Dermis blood vessel endothelial cell (primary cell): ENCODE measurements around the gene PRICKLE2. TPM values are rescaled to one million over a fixed set of nuclear protein-coding genes. Genes with fewer than 3 reads are reported as not detected.

Source experiments
- DNase-seq: peaks from one replicate; pipeline ENCODE4 v3.0.0; 2010
- total RNA-seq: library from RNA; depleted of rRNA; stranded (reverse); fragments of >200 nt; gene quantifications from 2 replicates; pipeline ENCODE4 v1.2.3, GENCODE V29; 2014

PRICKLE2 gene
- total RNA-seq, 1 donor from 2014 or later: 3.2 TPM

DNA sequence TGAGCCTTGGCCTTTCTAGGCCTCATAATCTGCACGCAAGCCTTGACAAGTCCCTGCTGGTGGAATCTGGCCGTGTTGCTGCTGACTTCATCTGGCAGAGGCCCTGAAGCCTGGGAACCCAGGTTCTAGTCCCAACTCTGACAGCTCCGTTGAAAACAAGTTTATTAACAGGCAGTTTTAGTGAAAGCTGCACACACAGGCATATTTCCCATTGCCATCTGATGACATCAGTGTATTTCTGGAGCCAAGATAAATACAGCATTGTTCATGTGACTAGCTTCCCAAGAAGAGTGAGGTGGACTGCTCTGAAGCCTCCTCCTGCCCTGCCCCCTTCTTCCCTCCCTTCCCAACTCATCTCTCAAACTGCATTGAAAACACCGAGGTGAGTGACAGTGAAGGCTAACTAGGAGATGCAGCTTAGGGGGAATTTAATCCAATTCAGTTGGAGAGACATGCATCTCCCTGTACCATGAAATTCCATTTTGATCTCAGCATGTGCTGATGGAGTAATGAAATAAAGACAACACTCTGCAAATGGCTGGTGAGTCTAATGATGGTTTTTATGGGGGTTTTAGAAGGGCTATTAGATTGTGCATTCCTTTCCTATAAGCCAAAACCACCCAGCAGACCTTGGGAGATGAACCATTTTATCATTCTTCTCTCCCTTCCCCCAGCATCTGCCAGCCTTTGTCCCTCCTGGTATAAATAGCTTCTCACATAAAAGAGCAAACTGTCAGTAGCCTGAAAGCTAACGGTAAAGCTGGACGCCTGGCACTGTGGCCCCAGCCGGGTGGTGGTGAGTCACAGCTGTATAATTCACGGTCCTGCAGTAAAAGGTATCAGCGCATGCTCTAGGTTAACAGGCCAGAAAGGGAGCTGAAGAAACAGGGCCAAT, 38.0 kb downstream of the PRICKLE2 start:
- DNase-seq: peak; percentile 96

DNA sequence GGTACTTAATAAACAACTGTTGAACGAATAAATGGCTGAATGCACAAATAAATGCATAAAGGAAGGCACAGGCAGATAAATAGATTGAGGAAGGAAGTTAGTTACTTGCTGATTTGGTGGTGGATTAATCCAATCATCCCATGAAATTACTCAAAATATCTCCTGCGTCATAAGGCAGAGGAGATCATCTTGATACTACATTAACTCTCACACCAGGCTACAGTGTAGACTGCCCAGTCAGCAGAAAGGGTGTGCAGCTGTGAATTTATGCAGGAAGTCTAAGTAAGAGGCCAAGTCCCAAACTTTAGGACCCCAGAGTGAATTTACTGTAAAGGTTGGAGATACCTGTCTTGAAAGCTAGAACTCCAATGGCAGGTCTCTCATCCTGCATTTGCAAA, 38.6 kb downstream of the PRICKLE2 start:
- no peak for DNase-seq

DNA sequence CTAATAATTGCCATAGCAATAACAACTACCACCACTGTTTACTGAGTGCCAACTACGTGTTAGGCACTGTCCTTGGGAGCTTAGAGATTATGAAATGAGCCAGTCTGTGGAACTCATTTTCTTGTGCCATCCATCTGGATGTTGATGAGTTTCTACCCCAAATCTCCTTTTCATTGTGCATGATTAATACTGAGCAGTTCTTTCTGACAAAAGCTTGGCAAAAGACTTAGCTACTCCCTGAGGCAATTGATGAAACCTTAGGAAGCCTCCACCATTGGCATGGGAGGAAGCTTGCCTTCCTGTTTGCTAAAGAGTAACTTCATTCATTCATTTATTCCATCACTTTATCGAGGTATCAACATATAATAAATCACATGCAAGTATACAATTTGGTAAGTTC, 39.8 kb downstream of the PRICKLE2 start:
- DNase-seq: no peak

DNA sequence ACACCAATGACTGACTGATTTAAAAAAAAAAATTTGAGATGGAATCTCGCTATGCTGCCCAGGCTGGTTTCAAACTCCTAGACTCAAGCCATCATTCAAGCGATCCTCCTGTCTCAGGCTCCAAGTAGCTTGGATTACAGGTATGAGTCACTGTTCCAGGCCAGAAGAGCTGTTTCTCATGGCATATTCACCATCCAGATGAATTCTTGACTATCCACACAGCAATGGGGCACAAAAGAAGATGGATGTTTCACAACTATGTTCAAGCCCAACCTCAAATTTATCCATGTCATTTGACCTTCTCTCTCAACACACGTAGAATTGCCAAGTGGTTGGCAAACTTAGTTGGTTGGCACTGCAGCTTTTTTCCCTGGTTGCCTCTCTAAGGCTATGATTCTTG, 40.6 kb downstream of the PRICKLE2 start:
- DNase-seq: no peak

DNA sequence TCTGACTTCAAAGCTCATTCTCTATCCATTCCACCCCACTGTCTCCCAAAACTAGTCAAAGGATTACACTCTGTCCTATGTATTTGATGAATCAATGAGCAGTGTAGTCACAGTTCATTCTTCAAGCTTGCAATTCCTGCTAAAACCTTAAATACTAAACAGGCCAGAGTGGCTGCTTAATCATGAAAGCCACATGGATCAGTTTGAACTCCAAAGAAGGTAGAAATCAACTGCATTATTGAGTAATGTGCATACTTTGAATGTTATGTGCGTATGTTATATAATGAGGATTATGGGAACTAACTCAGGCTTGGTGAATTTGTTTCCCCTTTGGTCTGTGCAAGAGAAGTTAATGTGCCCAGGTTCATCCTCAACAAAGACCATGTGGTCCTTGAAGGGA, 45.4 kb downstream of the PRICKLE2 start:
- DNase-seq: no peak

DNA sequence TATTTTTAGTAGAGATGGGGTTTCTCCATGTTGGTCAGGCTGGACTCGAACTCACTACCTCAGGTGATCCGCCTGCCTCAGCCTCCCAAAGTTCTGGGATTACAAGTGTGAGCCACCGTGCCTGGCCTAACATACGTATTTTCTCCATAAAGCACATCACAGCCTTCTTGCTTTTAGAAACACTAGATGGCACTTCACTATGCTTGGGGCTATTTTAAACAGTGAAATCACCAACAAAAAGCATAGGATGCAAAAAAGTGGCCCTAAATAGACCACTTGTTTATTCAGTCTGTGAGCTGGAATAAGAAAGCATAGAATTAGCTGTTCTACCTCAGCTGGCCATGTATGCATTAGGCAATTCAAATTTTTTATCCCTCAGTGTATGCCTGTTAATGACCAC, 46.0 kb downstream of the PRICKLE2 start:
- peak; percentile 7 for DNase-seq

DNA sequence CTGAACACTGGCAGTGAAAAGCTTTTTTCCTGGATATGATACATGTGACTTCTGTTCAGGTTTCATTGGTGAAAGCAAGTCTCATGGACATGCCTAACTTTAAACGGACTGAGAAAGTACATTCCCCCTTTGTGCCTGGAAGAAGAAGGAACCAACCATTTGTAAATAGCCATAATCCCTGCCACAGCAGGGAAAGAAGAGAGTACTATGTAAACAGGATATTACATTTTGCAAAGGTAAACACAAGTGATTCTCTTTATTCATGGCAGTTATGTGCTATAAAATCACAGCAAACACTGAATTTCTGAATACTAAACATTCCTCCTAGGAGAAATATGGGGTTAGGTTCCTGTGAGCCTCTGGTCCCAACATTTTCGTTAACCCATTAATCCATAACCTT, 46.8 kb downstream of the PRICKLE2 start:
- no peak for DNase-seq

DNA sequence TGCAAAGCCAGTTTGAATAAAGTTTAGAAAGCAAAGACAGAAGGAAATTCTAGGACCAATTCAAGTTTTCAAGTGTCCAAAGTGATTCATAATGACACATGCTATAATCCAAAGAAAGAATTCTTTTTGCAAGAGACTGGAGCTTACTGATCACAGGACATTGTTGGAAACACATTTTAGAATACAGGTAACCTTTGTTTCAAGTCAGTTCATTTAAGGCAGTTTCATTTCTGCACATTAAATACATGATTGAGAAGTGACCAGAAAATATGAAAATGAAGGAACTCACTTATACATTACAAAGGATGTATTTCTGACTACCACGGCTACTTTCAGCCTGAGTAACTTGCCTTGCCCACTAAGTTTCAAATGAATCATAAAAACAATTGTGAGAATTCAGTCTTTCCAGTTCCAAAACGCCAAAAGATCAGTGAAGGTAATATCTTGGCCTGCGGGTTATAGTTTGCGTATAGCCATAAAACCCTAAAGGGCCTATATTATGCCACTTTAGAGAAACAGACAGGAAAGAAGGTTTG, 48.7 kb downstream of the PRICKLE2 start:
- no peak for DNase-seq

DNA sequence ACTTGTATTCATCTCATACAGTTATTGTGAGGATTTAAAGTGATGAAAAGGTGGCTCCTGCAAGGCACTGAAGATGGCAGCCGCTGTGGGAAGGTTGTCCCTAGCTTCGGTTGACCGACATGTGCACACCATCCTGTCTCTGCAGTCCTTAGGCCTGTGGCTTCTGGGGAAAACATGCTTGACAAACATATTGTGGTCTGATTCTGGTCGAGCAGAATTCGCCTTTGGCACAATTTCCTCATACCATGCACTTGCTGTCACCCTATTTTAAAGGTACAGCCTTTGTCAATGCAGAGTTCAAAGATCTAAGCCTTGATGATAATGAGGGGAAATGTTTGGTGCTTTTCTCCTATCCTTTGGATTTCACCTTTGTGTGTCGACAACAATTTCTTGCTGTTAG, 50.9 kb downstream of the PRICKLE2 start:
- no peak for DNase-seq

DNA sequence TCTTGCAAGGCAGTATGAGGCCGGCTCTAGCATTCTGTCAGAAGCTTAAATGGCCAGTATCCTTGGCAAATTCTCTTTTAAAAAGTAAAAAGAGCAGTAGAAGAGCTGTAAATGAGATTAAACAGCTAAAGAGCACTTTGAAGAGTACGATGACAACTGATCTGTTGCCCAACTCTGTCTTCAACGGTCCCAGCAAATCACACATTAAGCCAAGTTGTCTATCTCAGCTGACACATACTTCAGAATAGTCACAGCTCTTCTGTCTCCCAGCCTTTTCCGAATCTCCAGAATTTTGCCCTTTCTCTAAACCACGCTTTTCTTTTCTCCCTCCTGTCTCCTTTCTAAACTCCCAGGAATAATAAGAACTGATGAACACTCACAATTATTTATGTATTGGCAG, 51.7 kb downstream of the PRICKLE2 start:
- no peak for DNase-seq

DNA sequence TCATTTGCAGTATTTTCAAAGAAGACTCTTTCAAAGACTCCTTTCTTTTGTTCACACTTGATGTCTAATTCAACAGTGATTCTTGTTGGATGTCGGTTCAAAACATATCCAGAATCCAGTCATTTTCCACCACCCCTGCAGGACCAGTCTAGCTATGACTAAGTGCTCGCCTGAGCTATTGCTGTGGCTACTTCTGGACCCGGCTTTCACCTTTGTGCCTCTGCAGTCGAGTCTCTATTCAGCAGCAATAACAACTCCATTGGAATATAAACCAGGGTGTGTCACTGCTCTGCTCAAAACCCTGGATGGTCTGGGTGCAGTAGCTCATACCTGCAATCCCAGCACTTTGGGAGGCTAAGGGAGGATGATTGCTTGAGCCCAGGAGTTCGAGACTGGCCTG, 55.0 kb downstream of the PRICKLE2 start:
- no peak for DNase-seq

DNA sequence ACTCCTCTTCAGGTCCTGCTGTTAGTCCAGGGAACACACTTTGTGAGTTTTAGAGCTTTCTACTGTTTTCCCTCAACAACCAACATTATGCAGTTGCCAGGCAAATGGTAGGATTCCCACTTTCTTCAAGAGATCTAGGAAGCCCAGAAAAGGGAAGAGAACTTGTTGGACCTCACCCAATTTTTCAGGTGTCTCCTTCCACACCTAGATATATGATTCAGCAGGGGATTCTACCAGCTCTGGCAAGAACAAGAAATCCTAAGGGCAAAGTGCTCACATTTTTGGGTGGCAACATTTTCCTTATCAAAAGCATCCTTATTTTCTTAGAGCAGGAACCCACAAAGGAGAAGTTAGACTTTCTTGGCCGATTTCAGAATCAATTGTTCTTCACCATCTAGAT, 57.4 kb downstream of the PRICKLE2 start:
- DNase-seq: no peak

DNA sequence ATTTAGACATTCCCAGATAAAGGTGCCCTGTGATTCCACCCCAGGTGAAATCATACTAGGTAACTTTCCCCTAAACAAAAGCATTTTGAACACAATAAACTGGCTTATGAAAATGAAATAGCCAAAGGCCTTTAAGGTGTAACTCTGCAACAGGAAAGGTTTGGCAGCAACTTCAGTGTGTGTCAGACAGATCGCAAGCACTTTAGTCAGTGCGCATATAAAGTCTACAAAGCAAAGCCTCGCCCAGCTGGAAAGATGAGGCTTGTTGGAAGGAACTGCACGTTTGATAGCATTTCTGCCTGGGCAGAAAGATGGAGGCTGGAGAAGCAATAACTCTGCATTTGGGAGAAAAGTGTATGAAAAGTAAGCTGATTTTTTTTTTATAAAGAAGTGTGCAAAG, 57.9 kb downstream of the PRICKLE2 start:
- DNase-seq: no peak

DNA sequence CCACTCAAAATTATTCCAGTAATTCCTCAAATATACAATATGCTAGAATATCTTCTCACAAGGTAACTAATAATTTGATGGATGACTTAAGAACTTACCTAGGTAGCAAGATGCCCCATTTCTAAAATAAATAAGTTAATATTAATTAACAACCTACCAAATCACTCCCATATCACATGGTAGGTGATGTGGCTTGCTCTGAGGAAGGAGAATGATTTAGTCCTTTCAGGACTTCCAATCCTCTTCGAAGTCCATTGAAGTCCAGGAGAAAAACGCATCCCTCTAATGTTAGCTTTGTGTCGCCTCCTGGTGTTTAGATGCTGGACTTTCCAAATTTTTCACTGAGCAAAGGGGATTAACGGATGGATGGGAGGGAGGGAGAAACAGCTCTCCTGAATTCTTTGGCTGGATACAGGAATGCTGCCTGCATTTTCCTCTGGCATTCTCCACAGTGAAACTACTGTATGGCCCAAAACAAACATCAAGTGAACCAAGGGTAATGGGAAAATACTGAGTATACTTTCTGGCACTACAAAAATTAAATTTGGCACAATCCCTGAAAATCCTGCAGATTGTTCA, 58.6 kb downstream of the PRICKLE2 start:
- DNase-seq: no peak

DNA sequence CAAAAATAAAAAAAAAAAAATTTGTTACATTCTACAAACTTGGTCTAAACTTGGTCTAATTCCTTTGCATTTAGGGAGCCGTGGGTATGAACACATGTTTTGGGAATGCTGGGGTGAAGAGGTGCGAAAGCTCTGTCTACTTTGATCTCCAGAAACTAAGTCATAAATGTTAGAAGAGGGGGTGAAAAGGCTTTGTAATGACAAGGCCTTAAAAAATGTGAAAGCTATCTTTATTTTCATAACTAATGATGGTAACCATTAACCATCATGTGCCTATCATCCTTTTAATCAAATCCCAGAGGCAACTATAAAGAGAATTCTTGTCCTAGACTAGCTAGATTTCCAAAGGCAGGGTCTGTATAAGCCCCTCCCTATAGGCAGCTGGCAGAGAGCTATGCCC, 60.9 kb downstream of the PRICKLE2 start:
- no peak for DNase-seq

DNA sequence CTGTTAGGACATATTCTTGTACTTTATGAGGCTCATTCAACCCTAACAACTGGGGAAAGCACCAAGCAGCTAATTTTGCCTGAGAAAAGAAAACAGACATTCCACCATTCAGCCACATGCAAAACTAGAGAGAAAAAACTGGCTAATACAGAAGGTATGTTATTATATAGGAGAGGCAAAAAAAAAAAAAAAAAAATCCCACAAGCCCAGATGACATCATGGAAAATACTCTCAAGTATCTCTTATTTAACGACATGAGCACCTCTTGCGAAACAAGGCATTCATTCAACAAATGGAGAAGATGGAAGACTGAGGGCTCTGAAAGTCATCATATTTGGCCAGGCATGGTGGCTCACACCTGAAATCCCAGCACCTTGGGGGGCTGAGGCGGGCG, 61.5 kb downstream of the PRICKLE2 start:
- DNase-seq: no peak

DNA sequence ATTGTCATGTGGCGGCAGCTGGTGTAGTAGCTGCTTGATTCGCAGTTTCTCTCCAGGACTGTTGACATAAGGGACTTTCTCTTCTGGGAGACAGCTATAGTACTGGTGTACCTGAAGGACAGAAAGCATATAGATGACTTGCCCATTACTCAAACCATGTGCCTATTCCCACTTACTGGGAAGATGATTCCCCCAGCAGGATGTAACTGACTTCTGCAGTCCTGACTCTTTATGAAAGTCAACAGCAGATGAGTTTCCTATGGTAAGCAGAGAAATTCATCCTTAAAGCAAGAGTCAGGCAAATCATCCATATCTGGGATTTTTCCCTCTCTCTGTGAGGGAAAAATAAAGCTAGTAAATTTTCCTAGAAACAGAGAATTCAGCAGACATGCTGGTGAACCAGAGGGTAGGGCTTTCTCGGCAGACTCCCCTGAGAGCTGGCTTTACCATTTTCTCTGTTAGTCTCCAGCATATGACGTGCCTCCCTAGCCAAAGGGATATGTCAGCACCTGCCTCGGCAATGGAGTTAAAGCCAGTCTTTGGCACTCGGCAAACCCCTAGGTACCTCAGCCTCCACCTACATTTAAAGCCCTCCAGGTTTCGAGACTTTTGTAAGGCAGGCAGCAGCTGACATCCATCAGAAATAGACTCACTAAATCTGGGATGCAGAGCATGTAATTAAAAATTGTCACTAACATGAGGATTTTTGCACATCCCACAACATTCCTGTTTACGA, 62.1 kb downstream of the PRICKLE2 start:
- DNase-seq: no peak

DNA sequence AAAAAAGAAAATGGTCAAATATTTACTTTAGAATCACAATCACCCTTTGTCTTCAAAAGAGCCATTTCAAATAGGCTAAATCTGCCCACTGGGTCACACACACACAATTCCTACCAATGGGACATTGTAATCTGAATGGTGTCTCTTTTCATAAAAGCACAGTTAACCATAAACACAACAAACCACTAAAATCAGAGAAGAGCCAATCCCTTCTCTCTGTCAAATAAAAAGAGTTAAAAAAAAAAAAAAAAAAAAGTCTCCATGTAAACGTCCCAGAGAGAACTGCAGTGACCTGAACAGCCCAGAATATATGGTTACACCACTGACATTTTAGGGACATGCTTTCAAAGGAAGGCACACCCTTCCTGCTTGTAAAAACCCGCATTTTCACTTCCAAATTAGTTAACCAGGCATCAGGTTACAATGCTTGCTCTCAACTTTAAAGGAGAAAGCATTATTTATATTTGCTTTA, 63.7 kb downstream of the PRICKLE2 start:
- DNase-seq: no peak

DNA sequence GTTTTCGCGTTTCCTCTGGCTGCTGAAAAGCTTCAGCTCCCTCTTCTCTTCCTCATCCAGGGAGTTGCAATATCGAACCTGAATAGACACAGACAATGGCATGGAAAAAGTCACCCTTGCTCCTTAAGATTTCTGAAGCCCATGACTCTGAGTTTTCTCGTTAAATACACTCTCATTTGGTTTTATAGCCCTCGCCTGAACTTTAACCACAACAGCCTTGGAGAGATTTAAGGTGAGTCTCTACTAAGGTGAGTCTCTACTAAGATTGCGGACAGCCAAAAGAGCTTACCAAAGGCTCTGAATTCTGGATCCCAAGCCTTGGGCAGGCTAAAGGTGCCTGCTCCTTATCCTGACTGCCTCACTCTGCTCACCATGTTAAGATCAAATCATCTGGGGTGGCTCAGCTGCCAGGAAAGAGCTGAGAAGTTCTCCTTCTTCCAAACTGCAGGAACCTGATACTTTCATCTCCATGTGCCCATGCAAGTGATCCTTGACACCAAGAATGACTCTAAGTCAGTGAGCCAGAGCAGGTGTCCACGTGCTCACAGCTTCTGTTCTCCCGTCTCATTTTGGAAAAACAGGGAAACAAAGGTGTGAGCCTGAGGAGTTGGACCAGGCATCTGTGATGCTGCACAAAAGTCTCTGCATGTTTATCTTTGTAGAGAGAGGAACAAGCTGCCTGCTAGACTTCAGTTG, 65.1 kb downstream of the PRICKLE2 start:
- no peak for DNase-seq

DNA sequence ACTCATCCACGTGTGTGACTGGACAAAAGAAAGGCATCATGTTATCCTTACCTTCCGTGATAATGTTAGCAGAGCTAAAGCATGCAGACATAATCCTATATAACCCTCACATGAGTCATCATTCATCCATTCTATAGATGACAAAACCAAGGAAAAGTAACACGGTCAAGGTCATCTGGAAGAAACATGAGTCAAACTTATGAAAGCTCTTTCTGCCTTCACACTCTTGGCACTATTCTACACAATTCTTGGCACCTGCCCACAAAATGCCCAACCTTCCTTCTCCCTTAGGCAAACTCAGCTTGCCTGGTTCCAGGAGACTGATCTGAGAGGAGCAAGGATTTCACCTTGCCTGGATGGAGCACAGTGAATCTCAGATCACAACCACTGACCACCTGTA, 66.9 kb downstream of the PRICKLE2 start:
- no peak for DNase-seq

DNA sequence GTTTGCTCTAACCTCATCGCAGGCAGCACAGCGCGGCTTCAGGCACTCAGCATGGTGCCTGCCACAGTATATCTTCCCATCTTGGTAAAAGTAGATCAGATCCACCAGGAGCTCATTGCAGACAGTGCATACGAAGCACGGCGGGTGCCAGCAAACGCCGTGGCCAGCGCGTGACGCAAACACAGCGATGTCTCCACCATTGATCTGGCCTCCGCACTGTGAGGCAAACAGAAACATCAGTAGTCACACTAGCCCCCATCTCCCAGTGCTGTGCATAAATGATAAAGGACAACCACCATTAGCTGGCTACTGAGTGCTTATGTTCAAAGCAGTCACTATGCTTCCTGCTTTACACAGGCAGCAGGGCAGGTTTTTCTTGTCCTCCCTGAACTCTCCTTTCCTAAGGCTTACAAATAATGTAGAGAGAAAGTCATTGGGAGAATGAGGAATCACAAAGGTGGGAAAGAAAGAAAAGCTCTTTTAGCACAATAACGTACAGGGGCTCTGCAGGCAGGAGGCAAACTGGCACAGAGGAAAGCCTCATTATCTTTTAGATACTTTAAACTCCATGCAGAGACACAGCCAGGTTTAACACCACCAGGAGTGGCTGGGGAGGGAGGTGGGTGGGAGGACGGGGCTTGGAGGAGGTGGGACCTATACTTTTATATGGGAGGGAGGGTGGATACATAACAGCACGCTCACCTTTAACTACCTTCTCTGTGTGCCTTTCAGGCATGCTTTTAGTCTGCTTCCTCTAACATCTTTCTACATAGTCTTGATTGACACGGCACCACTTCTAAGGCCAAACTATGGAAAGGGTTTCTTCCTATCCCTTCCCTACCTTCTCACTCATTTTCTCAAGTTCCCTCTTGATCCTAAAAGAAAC, 67.9 kb downstream of the PRICKLE2 start:
- DNase-seq: no peak

DNA sequence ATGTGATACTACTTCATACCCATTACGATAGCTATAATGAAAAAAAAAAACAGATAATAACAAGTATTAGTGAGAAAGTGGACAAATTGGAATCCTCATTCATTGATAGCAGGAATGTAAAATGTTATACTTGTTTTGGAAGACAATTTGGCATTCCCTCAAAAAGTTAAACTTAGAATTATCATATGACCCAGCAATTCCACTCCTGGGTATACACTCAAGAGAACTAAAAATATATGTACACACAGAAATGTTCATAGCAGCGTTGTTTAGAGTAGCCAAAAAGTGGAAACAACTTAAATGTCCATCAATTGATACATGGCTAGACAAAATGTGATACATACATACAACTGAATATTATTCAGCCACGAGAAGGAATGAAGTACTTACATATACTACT, 69.9 kb downstream of the PRICKLE2 start:
- no peak for DNase-seq
